Immature natural killer cell (primary cell): ENCODE data around the gene PYROXD2. TPM values are rescaled to one million over a fixed set of nuclear protein-coding genes. Genes with fewer than 3 reads are reported as not detected.

Source experiments
- DNase-seq, 3 donors: peaks; one replicate each; pipeline ENCODE4 v3.0.0; 2022; ENCODE audit warnings: mixed read lengths in 1 of 3
- H3K27ac Mint-ChIP-seq, 6 donors: one replicate each; pipeline ENCODE4 v1.8.0; 2020; ENCODE audit warnings: mixed read lengths in 6 of 6, mild to moderate bottlenecking in 5 of 6, inconsistent platforms in 4 of 6, moderate library complexity in 3 of 6
- H3K27me3 Mint-ChIP-seq, 3 donors: one replicate each; pipeline ENCODE4 v1.8.0; 2020 to 2021; ENCODE audit warnings: low read depth in 3 of 3, mild to moderate bottlenecking in 3 of 3, mixed read lengths in 3 of 3, moderate library complexity in 3 of 3, inconsistent platforms in 1 of 3
- H3K36me3 Mint-ChIP-seq, 3 donors: one replicate each; pipeline ENCODE4 v1.8.0; 2020; ENCODE audit warnings: mixed read lengths in 3 of 3, inconsistent platforms in 2 of 3, mild to moderate bottlenecking in 2 of 3
- H3K4me1 Mint-ChIP-seq, 2 donors: one replicate each; pipeline ENCODE4 v1.8.0; 2020; ENCODE audit warnings: inconsistent platforms in 2 of 2, mild to moderate bottlenecking in 2 of 2, mixed read lengths in 2 of 2, moderate library complexity in 1 of 2
- H3K4me3 Mint-ChIP-seq, 5 donors: one replicate each; pipeline ENCODE4 v1.8.0; 2020; ENCODE audit warnings: mild to moderate bottlenecking in 5 of 5, mixed read lengths in 5 of 5, inconsistent platforms in 3 of 5, moderate library complexity in 3 of 5
- H3K9me3 Mint-ChIP-seq, 6 donors: one replicate each; pipeline ENCODE4 v1.8.0; 2020; ENCODE audit warnings: mild to moderate bottlenecking in 6 of 6, mixed read lengths in 6 of 6, inconsistent platforms in 4 of 6, moderate library complexity in 3 of 6
- polyA plus RNA-seq, 3 donors: library from polyadenylated mRNA; unstranded; fragments of 300-500 nt; fragmentation: Illumina TruSeq; gene quantifications; one replicate each; pipeline ENCODE4 v1.2.3, GENCODE V29; 2021

The PYROXD2 gene
- polyA plus RNA-seq, 3 donors from 2014 or later: 8.5 to 21.1 (median 17.3) TPM

- H3K4me1 Mint-ChIP-seq: no peaks in the 10 kb centered on the region
- H3K9me3 Mint-ChIP-seq: no peaks in the 10 kb centered on the region
- DNase-seq: no peak
- H3K27ac Mint-ChIP-seq: peak overlapping the region in 1 of 6 donors; percentile 58
- peaks cover 0 to 4% (median 0%) of the 10 kb centered on the region in 3 donors for H3K36me3 Mint-ChIP-seq
- no peak overlapping the region for H3K4me3 Mint-ChIP-seq
- peaks cover 2 to 8% (median 3%) of the 10 kb centered on the region in 3 donors for H3K27me3 Mint-ChIP-seq
Measured at GRCh38 chr10:98370831-98371820, 43.9 kb downstream of the PYROXD2 start.

- Mint-ChIP-seq H3K4me3 (no peak overlapping the region), H3K36me3 (no peaks in the 10 kb centered on the region), H3K27me3 (peaks cover 2 to 8% (median 3%) of the 10 kb centered on the region in 3 donors), H3K27ac (no peak overlapping the region), H3K4me1 (no peaks in the 10 kb centered on the region), H3K9me3 (no peaks in the 10 kb centered on the region)
- DNase-seq: no peak
Measured at GRCh38 chr10:98369801-98370200, 45.2 kb downstream of the PYROXD2 start.

- Mint-ChIP-seq H3K27ac (no peak overlapping the region), H3K4me1 (no peaks in the 10 kb centered on the region), H3K36me3 (no peaks in the 10 kb centered on the region), H3K27me3 (peaks cover 2 to 3% (median 2%) of the 10 kb centered on the region in 3 donors), H3K4me3 (no peak overlapping the region), H3K9me3 (no peaks in the 10 kb centered on the region)
- no peak for DNase-seq
Measured at GRCh38 chr10:98368644-98369043, 46.3 kb downstream of the PYROXD2 start.

GRCh38 chr10:98367604-98368451 is 47.2 kb downstream of the PYROXD2 start:
- Mint-ChIP-seq H3K4me3 (no peak overlapping the region), H3K36me3 (no peaks in the 10 kb centered on the region), H3K4me1 (no peaks in the 10 kb centered on the region), H3K9me3 (no peaks in the 10 kb centered on the region), H3K27ac (no peak overlapping the region), H3K27me3 (peaks cover 2 to 3% (median 2%) of the 10 kb centered on the region in 3 donors)
- DNase-seq: no peak

- Mint-ChIP-seq H3K27ac (no peak overlapping the region), H3K36me3 (no peaks in the 10 kb centered on the region), H3K9me3 (no peaks in the 10 kb centered on the region), H3K4me3 (no peak overlapping the region), H3K27me3 (peaks cover 0 to 2% (median 0%) of the 10 kb centered on the region in 3 donors), H3K4me1 (no peaks in the 10 kb centered on the region)
- DNase-seq: no peak
Measured at GRCh38 chr10:98366062-98366530, 48.9 kb downstream of the PYROXD2 start.

GRCh38 chr10:98365406-98366061 is 49.4 kb downstream of the PYROXD2 start:
- H3K36me3 Mint-ChIP-seq: no peaks in the 10 kb centered on the region
- H3K27me3 Mint-ChIP-seq: peaks cover 0 to 2% (median 0%) of the 10 kb centered on the region in 3 donors
- no peak overlapping the region for H3K27ac Mint-ChIP-seq
- no peaks in the 10 kb centered on the region for H3K4me1 Mint-ChIP-seq
- DNase-seq: no peak
- H3K9me3 Mint-ChIP-seq: no peaks in the 10 kb centered on the region
- H3K4me3 Mint-ChIP-seq: no peak overlapping the region

GRCh38 chr10:98364432-98365102 is 50.4 kb downstream of the PYROXD2 start:
- DNase-seq: no peak
- Mint-ChIP-seq H3K4me3 (no peak overlapping the region), H3K27ac (no peak overlapping the region), H3K4me1 (no peaks in the 10 kb centered on the region), H3K9me3 (no peaks in the 10 kb centered on the region), H3K36me3 (no peaks in the 10 kb centered on the region), H3K27me3 (peaks cover 0 to 2% (median 0%) of the 10 kb centered on the region in 3 donors)

- no peak overlapping the region for H3K4me3 Mint-ChIP-seq
- no peak for DNase-seq
- no peaks in the 10 kb centered on the region for H3K4me1 Mint-ChIP-seq
- no peaks in the 10 kb centered on the region for H3K9me3 Mint-ChIP-seq
- H3K36me3 Mint-ChIP-seq: no peaks in the 10 kb centered on the region
- H3K27ac Mint-ChIP-seq: no peak overlapping the region
- H3K27me3 Mint-ChIP-seq: peaks cover 0 to 2% (median 2%) of the 10 kb centered on the region in 3 donors
Measured at GRCh38 chr10:98363220-98363619, 51.8 kb downstream of the PYROXD2 start.

- Mint-ChIP-seq H3K36me3 (no peaks in the 10 kb centered on the region), H3K27ac (no peak overlapping the region), H3K27me3 (peaks cover 0 to 2% (median 0%) of the 10 kb centered on the region in 3 donors), H3K9me3 (no peaks in the 10 kb centered on the region), H3K4me1 (no peaks in the 10 kb centered on the region), H3K4me3 (peak overlapping the region in 1 of 5 donors; percentile 42)
- no peak for DNase-seq
Measured at GRCh38 chr10:98361131-98362025, 53.6 kb downstream of the PYROXD2 start.

- Mint-ChIP-seq H3K36me3 (no peaks in the 10 kb centered on the region), H3K4me3 (no peak overlapping the region), H3K4me1 (no peaks in the 10 kb centered on the region), H3K9me3 (no peaks in the 10 kb centered on the region), H3K27ac (no peak overlapping the region), H3K27me3 (peaks cover 1 to 4% (median 4%) of the 10 kb centered on the region in 3 donors)
- DNase-seq: no peak
Measured at GRCh38 chr10:98357194-98357822, 57.7 kb downstream of the PYROXD2 start.

- no peak overlapping the region for H3K4me3 Mint-ChIP-seq
- H3K27me3 Mint-ChIP-seq: peaks cover 1 to 9% (median 4%) of the 10 kb centered on the region in 3 donors
- no peak for DNase-seq
- peaks cover 2 to 10% of the 10 kb centered on the region in 2 donors for H3K4me1 Mint-ChIP-seq
- H3K27ac Mint-ChIP-seq: no peak overlapping the region
- no peaks in the 10 kb centered on the region for H3K9me3 Mint-ChIP-seq
- H3K36me3 Mint-ChIP-seq: no peaks in the 10 kb centered on the region
Measured at GRCh38 chr10:98354491-98354890, 60.5 kb downstream of the PYROXD2 start.

- H3K9me3 Mint-ChIP-seq: peaks cover 0 to 5% (median 0%) of the 10 kb centered on the region in 6 donors
Measured at GRCh38 chr10:98353170-98353569, 61.8 kb downstream of the PYROXD2 start.

More at GRCh38 chr10:98353170-98353569, 61.8 kb downstream of the PYROXD2 start:
- Mint-ChIP-seq H3K27ac (no peak overlapping the region), H3K36me3 (no peaks in the 10 kb centered on the region), H3K4me1 (peaks cover 4 to 16% of the 10 kb centered on the region in 2 donors), H3K4me3 (no peak overlapping the region), H3K27me3 (peaks cover 1 to 7% (median 7%) of the 10 kb centered on the region in 3 donors)
- no peak for DNase-seq
